GM12874 (cell line): Measurements from ENCODE around the gene DIAPH1.

Source experiments
- TF ChIP-seq, protein P1 (sequence below): IDR thresholded peaks from 2 replicates; pipeline ENCODE4 v1.5.1; 2011; ENCODE audit warnings: low read depth, mild to moderate bottlenecking, control low read depth, low read length, moderate library complexity; ENCODE audit not compliant: insufficient read depth

The DIAPH1 gene

GRCh38 chr5:141511771-141512325 is 107.0 kb downstream of the DIAPH1 start:
- TF ChIP-seq, protein P1, sequence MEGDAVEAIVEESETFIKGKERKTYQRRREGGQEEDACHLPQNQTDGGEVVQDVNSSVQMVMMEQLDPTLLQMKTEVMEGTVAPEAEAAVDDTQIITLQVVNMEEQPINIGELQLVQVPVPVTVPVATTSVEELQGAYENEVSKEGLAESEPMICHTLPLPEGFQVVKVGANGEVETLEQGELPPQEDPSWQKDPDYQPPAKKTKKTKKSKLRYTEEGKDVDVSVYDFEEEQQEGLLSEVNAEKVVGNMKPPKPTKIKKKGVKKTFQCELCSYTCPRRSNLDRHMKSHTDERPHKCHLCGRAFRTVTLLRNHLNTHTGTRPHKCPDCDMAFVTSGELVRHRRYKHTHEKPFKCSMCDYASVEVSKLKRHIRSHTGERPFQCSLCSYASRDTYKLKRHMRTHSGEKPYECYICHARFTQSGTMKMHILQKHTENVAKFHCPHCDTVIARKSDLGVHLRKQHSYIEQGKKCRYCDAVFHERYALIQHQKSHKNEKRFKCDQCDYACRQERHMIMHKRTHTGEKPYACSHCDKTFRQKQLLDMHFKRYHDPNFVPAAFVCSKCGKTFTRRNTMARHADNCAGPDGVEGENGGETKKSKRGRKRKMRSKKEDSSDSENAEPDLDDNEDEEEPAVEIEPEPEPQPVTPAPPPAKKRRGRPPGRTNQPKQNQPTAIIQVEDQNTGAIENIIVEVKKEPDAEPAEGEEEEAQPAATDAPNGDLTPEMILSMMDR: no peak

GRCh38 chr5:141510850-141511601 is 107.8 kb downstream of the DIAPH1 start:
- TF ChIP-seq, protein P1: no peak

DNA sequence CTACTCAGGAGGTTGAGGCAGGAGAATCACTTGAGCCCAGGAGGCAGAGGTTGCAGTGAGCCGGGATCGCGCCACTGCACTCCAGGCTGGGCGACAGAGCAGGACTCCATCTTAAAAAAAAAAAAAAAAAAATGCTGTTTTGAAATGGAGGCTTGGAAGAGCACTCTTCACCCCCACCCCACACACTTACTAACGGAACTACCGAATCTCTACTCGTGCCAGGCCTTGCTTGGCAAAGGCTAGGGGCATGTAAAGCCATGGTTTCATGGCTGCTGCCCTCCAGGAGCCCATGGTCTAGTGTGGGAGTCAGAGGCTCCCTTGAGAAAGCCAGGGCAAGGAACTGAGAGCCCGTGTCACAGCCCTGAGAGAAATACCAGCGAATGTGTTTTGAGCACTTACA is 108.6 kb downstream of the DIAPH1 start:
- TF ChIP-seq, protein P1: no peak

DNA sequence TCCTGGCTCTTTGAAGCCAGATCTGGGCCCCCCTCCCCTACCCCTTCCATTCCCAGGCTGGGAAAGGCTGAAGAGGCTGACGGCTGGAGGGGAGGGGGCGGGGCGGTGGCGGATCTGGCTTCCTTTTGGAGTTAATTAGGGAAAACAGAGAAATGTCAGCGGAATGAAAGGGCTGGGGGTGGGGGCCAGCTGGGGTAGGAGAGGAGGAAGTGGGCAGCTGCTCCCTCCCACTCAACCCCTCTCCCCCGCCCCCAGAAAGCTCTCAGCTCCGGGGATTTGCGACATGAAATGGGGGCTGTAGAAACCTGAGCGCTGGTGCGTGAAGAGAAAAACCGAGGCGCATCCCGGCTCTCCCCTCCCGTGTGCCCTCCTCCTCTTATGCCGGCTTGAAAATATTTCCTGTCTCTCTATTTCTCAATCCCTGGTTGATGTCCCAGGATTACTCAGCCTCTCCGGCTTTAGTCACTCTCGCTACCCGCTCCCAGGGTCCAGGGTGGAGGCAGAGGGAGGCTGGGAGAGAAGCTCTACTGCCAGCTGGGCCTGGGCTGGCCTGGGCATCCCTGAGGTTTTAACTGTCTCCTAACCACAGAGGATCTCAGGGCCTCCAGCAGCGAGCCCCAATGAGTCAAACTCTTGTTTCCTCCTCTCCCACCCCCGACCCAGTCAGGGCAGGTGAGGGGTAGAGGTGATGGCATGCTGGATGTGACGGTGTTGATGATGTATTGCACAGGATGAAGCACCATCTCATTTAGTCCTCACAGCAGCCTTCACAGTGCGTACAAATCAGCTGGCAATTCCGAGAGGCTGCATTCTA is 109.8 kb downstream of the DIAPH1 start:
- TF ChIP-seq, protein P1: no peak

GRCh38 chr5:141508440-141508797 is 110.4 kb downstream of the DIAPH1 start:
- TF ChIP-seq, protein P1: no peak

- TF ChIP-seq, protein P1: no peak
These were observed 111.3 kb downstream of the DIAPH1 start for GRCh38 chr5:141507387-141508091.
